Nephron progenitor cell (in vitro differentiated cells): ENCODE data around the gene MMP13.

Experiments used
- DNase-seq: peaks from one replicate; pipeline ENCODE4 v3.0.0; 2021
- H3K27ac Mint-ChIP-seq: 2 replicates; pipeline ENCODE4 v1.8.0; 2021; ENCODE audit warnings: mild to moderate bottlenecking, moderate library complexity, mixed read lengths
- H3K27me3 Mint-ChIP-seq: 2 replicates; pipeline ENCODE4 v1.8.0; 2021; ENCODE audit warnings: mild to moderate bottlenecking, low read depth, mixed read lengths; ENCODE audit not compliant: poor library complexity
- H3K36me3 Mint-ChIP-seq: 2 replicates; pipeline ENCODE4 v1.8.0; 2021; ENCODE audit warnings: low read depth, mixed read lengths
- H3K4me1 Mint-ChIP-seq: 2 replicates; pipeline ENCODE4 v1.8.0; 2021; ENCODE audit warnings: mixed read lengths
- H3K4me3 Mint-ChIP-seq: 2 replicates; pipeline ENCODE4 v1.8.0; 2021; ENCODE audit warnings: mild to moderate bottlenecking, moderate library complexity, mixed read lengths
- H3K9me3 Mint-ChIP-seq: 2 replicates; pipeline ENCODE4 v1.8.0; 2021; ENCODE audit warnings: mild to moderate bottlenecking, moderate library complexity, mixed read lengths
- CTCF ChIP-seq: fragments of 200-600 bp; sonication (generic); IDR thresholded peaks from 2 replicates; pipeline ENCODE4 v1.5.0; 2021; ENCODE audit warnings: antibody characterized with exemption

The MMP13 gene

GRCh38 chr11:102950622-102951081 is 4.9 kb downstream of the MMP13 start:
- no peaks in the 10 kb centered on the region for H3K36me3 Mint-ChIP-seq
- H3K9me3 Mint-ChIP-seq: no peaks in the 10 kb centered on the region
- H3K4me3 Mint-ChIP-seq: no peak overlapping the region
- TF ChIP-seq CTCF: no peak
- DNase-seq: no peak
- H3K4me1 Mint-ChIP-seq: no peaks in the 10 kb centered on the region
- peaks cover 2% of the 10 kb centered on the region for H3K27me3 Mint-ChIP-seq
- H3K27ac Mint-ChIP-seq: no peak overlapping the region

- H3K27me3 Mint-ChIP-seq: peaks cover 6% of the 10 kb centered on the region
- no peak overlapping the region for H3K4me3 Mint-ChIP-seq
Observed at GRCh38 chr11:102946237-102946636, 9.3 kb downstream of the MMP13 start.

GRCh38 chr11:102940714-102941588 is 14.6 kb downstream of the MMP13 start:
- Mint-ChIP-seq H3K27ac (no peak overlapping the region), H3K36me3 (no peaks in the 10 kb centered on the region), H3K4me1 (no peaks in the 10 kb centered on the region), H3K27me3 (peaks cover 10% of the 10 kb centered on the region), H3K9me3 (no peaks in the 10 kb centered on the region), H3K4me3 (no peak overlapping the region)
- TF ChIP-seq CTCF: peak; percentile 74
- DNase-seq: peak; percentile 46

More at GRCh38 chr11:102946237-102946636, 9.3 kb downstream of the MMP13 start:
- Mint-ChIP-seq H3K9me3 (no peaks in the 10 kb centered on the region), H3K27ac (no peak overlapping the region), H3K36me3 (no peaks in the 10 kb centered on the region), H3K4me1 (no peaks in the 10 kb centered on the region)
- TF ChIP-seq CTCF: no peak
- no peak for DNase-seq

- TF ChIP-seq CTCF: no peak
- Mint-ChIP-seq H3K9me3 (no peaks in the 10 kb centered on the region), H3K4me1 (no peaks in the 10 kb centered on the region)
Observed at GRCh38 chr11:102936864-102937509, 18.5 kb downstream of the MMP13 start.

GRCh38 chr11:102935514-102935913 is 20.0 kb downstream of the MMP13 start:
- TF ChIP-seq CTCF: no peak
- H3K36me3 Mint-ChIP-seq: no peaks in the 10 kb centered on the region
- no peak overlapping the region for H3K4me3 Mint-ChIP-seq
- H3K4me1 Mint-ChIP-seq: no peaks in the 10 kb centered on the region
- peaks cover 7% of the 10 kb centered on the region for H3K27me3 Mint-ChIP-seq
- DNase-seq: no peak
- no peak overlapping the region for H3K27ac Mint-ChIP-seq
- H3K9me3 Mint-ChIP-seq: no peaks in the 10 kb centered on the region

More at GRCh38 chr11:102936864-102937509, 18.5 kb downstream of the MMP13 start:
- Mint-ChIP-seq H3K4me3 (no peak overlapping the region), H3K27ac (no peak overlapping the region), H3K27me3 (peaks cover 13% of the 10 kb centered on the region), H3K36me3 (no peaks in the 10 kb centered on the region)
- no peak for DNase-seq
